ENCODE data around the gene BANP.

GRCh38 chr16:87954826-87955225, 3.6 kb downstream of the BANP start:
- TF ChIP-seq TCF7L2 (IDR thresholded peaks at IDR 0.05; ENCODE audit: borderline replicate concordance, low read depth, low read length) (no peak), ZNF791 (tag by site-specific recombination; IDR thresholded peaks at IDR 0.05) (no peak), ZBTB17 (tag by site-specific recombination; IDR thresholded peaks at IDR 0.05) (no peak), CTCF (tag by site-specific recombination; IDR thresholded peaks at IDR 0.05) (no peak), ZNF416 (tag by site-specific recombination; IDR thresholded peaks at IDR 0.05) (no peak), ZNF529 (tag by site-specific recombination; IDR thresholded peaks at IDR 0.05; ENCODE audit: insufficient replicate concordance) (no peak)
- TF ChIP-seq, protein P1, sequence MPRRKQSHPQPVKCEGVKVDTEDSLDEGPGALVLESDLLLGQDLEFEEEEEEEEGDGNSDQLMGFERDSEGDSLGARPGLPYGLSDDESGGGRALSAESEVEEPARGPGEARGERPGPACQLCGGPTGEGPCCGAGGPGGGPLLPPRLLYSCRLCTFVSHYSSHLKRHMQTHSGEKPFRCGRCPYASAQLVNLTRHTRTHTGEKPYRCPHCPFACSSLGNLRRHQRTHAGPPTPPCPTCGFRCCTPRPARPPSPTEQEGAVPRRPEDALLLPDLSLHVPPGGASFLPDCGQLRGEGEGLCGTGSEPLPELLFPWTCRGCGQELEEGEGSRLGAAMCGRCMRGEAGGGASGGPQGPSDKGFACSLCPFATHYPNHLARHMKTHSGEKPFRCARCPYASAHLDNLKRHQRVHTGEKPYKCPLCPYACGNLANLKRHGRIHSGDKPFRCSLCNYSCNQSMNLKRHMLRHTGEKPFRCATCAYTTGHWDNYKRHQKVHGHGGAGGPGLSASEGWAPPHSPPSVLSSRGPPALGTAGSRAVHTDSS (tag by site-specific recombination; IDR thresholded peaks at IDR 0.05): no peak
